HG03565 (cell line): ENCODE measurements around the gene DAB2IP.

Experiments used
- ATAC-seq: cut with Tn5 transposase; IDR thresholded peaks from one replicate; pipeline ENCODE4 v1.9.1; 2021; ENCODE audit warnings: mild to moderate bottlenecking, moderate library complexity; ENCODE audit not compliant: unreplicated experiment

The DAB2IP gene

GRCh38 chr9:121756474-121757280 lies 105.2 kb downstream of the DAB2IP start:
- no peak for ATAC-seq

GRCh38 chr9:121757281-121757585 lies 105.8 kb downstream of the DAB2IP start:
- ATAC-seq: no peak

- ATAC-seq: no peak
Observed at GRCh38 chr9:121758693-121759092, 107.3 kb downstream of the DAB2IP start.

- no peak for ATAC-seq
Observed at GRCh38 chr9:121759996-121760395, 108.6 kb downstream of the DAB2IP start.

- no peak for ATAC-seq
Observed at GRCh38 chr9:121760571-121760970, 109.1 kb downstream of the DAB2IP start.

- no peak for ATAC-seq
Observed at GRCh38 chr9:121763131-121763530, 111.7 kb downstream of the DAB2IP start.

GRCh38 chr9:121763561-121764370 lies 112.3 kb downstream of the DAB2IP start:
- no peak for ATAC-seq

- ATAC-seq: no peak
Observed at GRCh38 chr9:121764371-121764730, 112.9 kb downstream of the DAB2IP start.

- no peak for ATAC-seq
Observed at GRCh38 chr9:121765021-121765950, 113.9 kb downstream of the DAB2IP start.

GRCh38 chr9:121766081-121766683 lies 114.7 kb downstream of the DAB2IP start:
- no peak for ATAC-seq

GRCh38 chr9:121767171-121767769 lies 115.8 kb downstream of the DAB2IP start:
- no peak for ATAC-seq

- no peak for ATAC-seq
Observed at GRCh38 chr9:121768416-121769015, 117.1 kb downstream of the DAB2IP start.

- ATAC-seq: no peak
Observed at GRCh38 chr9:121769939-121770338, 118.5 kb downstream of the DAB2IP start.

GRCh38 chr9:121770415-121771273 lies 119.2 kb downstream of the DAB2IP start:
- no peak for ATAC-seq

- no peak for ATAC-seq
Observed at GRCh38 chr9:121771418-121771817, 120.0 kb downstream of the DAB2IP start.

GRCh38 chr9:121771851-121772599 lies 120.6 kb downstream of the DAB2IP start:
- no peak for ATAC-seq

GRCh38 chr9:121772600-121773285 lies 121.3 kb downstream of the DAB2IP start:
- no peak for ATAC-seq
